Measurements from ENCODE around the gene MYBPC3. TPM values are rescaled to one million over a fixed set of nuclear protein-coding genes. Genes with fewer than 3 reads are reported as not detected.

Gene MYBPC3
- polyA plus RNA-seq (2013, experiment 1 of 2; ENCODE audit: insufficient read length): not detected
- polyA plus RNA-seq (2013, experiment 2 of 2; ENCODE audit: insufficient read length): not detected

- DNase-seq: no peak
Observed at GRCh38 chr11:47352556-47352955, at the start of gene MYBPC3. MYBPC3 (minus strand) TSS chr11:47352702; CDS start chr11:47352647, 55 bp downstream.

GRCh38 chr11:47400768-47401279 lies 48.3 kb upstream of the MYBPC3 start:
- no peak for DNase-seq

DNA sequence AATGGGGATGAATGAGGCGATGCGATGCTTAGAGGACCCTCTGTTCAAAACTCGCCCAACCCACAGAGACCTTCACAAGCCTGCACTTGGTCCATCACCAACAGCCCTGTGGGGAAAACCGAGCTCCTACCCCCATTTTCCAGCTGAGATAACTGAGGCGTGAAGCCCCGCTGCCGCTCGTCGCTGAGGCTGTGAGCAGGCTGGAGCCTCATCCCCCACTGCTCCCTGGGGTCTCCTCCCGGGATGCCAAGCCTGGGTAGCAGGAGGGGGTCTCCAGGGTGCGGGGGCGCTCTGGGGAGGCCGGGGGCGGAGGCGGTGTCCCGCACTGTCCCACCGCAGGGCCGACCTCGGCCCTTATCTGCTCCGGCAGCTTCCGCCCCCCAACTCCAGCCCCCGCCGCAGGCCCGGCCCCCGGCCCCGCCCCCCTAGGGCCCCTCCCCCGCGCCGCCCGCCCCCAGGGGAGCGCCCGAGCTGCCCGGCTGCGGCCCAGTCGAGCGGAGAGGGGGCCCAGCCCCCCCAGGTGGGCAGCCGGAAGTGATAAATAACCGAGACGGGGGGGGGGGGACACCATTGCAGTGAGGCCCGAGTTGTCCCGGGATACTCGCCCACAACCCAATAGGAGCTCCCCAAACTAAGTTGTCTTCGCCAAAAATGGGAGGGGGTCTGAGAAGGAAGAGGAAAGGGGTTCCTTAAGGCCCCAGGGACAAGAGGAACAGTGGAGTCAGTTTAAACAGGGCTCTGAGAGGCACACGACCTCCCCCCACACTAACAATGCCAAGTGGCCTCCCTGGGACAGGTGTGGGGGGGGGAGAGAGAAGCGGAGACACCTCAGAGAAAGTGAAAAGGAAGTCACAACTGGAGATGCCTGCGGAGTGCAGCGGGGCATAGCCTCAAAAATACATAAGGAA lies 47.6 kb upstream of the MYBPC3 start:
- no peak for DNase-seq

- no peak for DNase-seq
Observed at GRCh38 chr11:47398551-47398950, 46.0 kb upstream of the MYBPC3 start.

DNA sequence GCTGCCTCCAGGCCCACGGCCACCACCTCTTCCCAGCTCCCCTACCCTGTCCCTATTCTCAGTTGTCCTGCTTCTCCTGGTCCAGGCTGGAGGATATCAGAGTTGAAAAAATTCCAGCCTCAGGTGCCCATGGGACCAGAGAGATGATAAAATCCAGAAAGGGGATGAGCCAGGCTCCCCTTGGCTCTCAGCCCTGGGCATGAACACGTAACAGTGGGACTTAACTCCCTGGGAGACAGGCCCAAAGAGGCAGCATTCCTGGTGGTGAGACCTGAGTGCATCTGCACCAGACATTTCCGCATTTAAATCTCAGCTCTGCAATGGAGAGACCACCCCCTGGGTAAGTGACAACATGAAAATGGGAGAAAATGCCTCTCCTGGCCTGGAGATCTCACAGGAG lies 45.5 kb upstream of the MYBPC3 start:
- no peak for DNase-seq

- DNase-seq: no peak
Observed at GRCh38 chr11:47396049-47396320, 43.5 kb upstream of the MYBPC3 start.

DNA sequence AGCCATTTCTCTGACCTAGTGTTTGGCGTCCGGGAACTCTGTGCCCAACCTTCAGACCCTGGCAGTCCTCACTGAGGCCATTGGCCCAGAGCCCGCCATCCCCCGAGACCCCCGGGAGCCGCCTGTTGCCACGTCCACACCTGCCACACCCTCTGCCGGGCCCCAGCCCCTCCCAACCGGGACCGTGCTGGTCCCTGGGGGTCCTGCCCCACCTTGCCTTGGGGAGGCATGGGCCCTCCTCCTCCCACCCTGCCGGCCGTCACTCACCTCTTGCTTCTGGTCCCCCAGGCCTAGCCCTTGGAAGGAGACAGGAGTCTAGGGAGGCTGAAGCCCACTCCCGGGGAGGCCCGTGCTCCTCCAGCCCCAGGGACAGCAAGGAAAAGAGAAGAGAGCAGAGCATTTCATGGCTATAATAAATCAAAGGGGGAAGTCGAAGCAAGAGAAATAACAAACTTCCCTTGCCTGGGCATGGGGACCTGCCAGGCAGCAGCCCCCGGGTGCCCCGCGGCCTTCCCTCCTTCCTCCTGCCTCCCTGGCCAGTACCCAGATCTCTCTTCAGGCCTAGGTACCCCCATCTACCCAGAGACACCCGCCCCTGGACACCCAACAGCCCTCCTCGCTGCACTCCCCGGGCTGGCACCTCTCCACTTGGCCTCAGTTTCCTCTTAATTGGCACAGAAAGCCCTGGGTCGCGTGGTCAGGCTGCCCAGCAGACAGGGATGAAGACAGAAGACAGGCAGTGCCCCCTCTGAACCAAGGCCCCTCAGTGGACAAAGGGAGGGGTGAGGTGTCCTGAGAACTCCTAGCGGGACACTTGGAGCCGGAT lies 42.9 kb upstream of the MYBPC3 start:
- no peak for DNase-seq

GRCh38 chr11:47394322-47395222 lies 42.1 kb upstream of the MYBPC3 start:
- no peak for DNase-seq

DNA sequence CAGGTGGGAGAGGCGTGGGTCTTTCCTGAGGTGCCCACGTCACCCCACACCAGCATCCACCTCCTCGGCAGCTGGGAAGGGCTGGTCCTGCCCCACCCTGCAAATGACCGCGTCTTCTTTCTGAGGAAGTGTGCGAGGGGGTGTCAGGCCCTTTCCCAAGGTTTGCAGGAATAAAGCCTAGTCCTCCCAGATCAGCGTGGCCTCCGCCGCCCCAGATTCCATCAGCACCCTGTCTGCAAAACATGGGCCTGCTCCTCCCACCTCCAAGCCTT lies 41.5 kb upstream of the MYBPC3 start:
- no peak for DNase-seq

- DNase-seq: peak; percentile 43
Observed at GRCh38 chr11:47393163-47394049, 40.9 kb upstream of the MYBPC3 start.

DNA sequence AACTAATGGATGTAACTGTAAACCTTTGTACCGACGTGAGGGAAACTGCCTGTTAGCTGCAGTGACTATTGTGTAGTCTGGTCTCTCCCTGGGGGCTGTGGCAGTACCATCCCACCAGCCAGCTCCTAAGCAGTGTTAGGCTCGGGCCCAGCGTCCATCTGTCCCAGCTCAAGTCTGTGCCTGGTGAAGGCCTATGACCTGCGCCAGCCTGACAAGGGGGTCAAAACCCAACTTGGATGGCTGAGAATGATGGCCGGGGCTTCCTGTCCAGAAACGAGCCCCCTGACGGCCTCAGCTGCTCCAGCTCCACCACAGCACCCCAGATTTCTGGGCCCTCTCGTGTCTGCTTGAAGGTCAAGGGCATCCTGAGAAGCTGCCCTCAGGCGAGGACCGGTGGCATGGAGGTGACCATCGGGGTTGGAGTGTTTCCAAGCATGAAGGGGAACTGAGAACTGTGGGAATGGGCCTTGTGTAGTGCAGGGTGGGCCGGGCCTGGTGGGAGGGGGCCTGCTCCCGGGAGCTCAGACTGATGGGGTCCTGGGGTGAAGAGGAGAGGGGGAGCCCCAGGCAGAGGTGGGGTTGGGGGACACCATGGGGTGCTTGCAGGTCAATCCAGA lies 40.2 kb upstream of the MYBPC3 start:
- DNase-seq: no peak

DNA sequence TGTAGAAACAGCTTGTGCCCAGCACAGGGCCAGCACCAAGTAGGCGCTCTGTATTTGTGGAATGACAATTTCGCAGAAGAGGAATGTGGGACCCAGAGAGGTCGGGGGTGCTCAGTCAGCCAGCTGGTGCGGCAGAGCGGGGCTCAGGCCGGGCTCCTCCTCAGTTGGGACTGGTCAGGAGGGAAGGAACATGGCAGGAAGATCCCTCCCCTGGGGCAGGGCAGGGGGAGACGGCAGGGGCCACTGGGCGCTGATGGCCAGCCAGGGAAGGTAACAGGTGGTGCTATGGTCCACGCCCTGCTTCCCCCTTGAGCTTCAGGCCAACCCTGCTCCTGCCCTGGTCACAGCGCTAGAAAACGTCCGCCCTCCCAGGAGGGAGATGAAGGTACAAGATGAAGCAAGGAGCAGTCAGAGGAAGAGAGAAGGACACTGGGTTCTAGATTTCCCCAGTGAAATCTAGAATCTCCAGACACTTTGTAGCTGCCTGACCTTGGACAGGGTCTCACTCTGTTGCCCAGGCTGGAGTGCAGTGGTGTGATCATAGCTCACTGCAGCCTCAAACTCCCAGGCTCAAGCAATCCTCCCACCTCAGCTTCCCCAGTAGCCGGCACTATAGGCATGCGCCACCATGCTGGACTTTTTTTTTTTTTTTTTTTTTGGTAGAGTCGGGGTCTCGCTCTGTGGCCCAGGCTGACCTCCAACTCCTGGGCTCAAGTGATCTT lies 39.4 kb upstream of the MYBPC3 start:
- no peak for DNase-seq

- no peak for DNase-seq
Observed at GRCh38 chr11:47391077-47391583, 38.6 kb upstream of the MYBPC3 start.

GRCh38 chr11:47390422-47390760 lies 37.9 kb upstream of the MYBPC3 start:
- no peak for DNase-seq

DNA sequence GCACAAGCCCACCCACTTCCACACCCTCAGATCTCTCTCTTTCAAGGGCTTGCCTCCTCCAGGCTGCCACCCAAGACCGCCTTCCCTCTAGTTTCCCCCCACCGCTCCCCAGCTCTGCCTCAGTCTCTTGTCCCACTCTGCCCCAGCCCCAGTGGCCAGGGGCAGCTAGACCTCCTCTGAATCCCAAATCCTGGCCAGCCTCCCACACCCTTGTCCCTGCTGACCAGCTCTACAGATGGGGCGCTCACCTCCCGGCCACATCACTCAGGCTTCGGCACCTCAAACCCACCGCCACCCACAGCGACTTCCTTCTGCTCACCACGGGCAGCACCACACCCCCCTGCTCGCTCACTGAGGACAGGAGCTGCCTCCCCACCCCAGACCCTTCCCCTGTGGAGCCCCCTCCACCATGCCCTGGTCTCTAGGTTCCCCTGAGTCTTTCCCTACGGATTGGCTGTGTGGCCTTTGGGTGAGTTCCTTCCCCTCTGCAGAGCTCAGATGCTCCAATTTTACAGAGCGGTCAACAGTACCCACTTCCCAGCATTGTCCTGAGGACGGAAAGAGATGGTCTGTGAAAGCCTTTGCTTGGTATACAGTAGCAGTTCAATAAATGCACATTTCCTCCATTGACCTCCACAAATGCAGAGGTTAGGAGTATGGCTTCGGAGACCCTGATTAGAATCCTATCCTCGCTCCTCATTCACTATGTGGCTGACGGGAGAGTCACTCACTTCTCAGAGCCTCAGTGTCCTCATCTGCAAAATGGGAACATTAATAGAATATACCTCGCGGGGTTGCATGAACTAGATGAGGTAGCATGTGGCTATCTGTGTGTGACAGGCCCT lies 37.3 kb upstream of the MYBPC3 start:
- DNase-seq: no peak

DNA sequence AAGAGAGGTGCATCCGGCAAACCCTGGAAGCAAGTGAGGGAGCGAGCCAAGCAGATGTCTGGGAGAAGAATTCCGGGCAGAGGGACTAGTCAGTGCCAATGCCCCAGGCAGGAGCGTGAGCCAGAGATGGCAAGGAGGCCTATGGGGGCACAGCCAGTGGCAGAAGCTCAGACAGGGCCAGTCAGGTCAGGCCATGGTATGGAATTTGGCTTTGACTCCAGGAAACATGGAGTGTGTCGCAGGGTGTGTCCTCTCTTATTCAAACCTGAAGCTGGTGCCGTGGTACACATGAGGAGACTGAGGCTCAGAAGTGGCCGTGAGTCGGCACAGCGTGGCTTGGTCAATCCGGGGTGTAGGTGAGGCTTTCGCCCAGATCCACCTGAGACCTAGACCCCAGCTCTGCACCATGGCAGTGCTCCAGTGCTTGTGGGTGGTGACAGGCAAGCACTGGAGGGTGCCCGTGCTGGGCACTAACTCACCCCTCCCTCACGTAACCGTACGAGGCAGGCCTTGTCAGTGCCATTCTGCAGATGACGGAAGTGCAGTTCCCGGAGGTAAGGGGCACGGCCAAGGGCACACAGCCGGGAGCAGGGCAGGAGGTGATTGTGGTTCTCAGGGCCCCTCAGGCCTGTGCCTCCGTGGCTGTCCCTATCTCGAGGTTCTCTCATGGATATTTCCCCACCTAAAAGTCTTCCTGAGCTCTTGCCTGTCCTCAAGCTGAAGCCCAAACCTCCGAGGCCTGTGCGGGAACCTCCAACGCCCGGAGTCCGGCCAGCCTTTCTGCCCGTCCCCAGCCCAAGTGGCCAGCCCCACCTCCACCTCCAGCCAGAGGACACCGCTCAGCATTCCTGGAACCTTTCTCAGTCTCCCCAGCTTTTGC lies 36.4 kb upstream of the MYBPC3 start:
- DNase-seq: no peak

DNA sequence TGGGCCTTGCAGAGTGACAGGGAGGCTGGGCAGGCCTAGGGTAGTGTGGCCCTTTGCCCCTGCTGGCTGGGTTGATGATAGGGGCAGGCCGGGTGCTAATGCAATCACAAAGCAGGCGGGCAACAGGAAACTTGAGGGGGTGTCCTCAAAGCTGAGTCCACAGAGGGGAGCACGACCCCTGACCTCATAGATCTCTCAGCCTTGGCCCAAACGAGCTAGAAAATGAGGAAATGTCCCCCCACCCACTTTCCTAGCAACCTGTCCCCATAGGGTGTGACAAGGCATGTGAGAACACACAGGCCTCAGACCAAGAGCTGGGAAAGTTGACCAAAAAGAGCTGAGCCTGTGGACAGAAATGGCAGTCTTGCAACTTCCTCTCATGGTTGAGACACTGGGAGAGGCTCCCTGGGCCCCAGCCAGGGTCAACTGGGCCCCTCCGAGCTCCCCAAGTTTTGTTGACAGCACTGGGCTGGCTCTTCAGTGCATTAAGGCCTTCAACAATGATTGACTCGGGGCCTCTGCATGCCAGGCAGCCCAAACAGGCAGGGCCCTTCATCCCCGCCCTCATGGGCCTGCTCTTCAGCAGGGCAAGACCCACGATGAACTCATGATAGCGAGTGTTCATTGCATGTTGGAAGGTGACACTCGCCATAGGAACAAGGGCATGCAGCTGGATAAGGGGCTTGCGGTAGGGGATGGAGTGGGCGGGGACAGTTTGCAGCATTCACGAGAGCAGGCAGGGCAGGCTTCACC lies 35.6 kb upstream of the MYBPC3 start:
- DNase-seq: no peak

GRCh38 chr11:47384498-47384897 lies 32.0 kb upstream of the MYBPC3 start:
- no peak for DNase-seq
